ENCODE results near the gene CCDC141. TPM values are rescaled to one million over a fixed set of nuclear protein-coding genes. Genes with fewer than 3 reads are reported as not detected.
"Not testable (repeated sequence)": the region's sequence is repeated elsewhere in the genome, so short reads cannot be mapped to it uniquely, and the experiment has no call there.

CCDC141 gene
- total RNA-seq, 2 experiments from 2014 or later: 10.8 to 14.6 TPM

- Mint-ChIP-seq H3K4me1 (peaks cover 14% of the 10 kb centered on the region), H3K36me3 (ENCODE audit: low read depth) (peaks cover 5% of the 10 kb centered on the region), H3K9me3 (peaks cover 8% of the 10 kb centered on the region), H3K27ac (no peak overlapping the region), H3K4me3 (no peak overlapping the region), H3K27me3 (no peaks in the 10 kb centered on the region)
- POLR2A ChIA-PET: no interaction called here
- CTCF ChIA-PET: no interaction called here
- DNase-seq: no peak
Measured at GRCh38 chr2:178993788-178994187, 56.1 kb downstream of the CCDC141 start.

DNA sequence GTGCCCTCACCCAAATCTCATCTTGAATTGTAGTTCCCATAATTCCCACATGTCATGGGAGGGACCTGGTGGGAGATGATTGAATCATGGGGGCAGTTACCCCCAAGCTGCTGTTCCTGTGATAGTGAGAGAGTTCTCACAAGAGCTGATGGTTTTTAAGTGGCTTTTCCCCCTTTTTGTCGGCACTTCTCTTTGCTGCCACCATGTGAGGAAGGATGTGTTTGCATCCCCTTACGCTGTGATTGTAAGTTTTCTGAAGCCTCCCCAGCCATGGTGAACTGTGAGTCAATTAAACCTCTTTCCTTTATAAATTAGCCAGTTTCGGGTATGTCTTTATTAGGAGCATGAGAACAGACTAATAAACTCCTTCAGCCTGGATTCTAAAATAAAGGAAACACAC is 57.2 kb downstream of the CCDC141 start:
- H3K36me3 Mint-ChIP-seq (ENCODE audit: low read depth); DNase-seq; H3K27me3 Mint-ChIP-seq; H3K9me3 Mint-ChIP-seq; H3K27ac Mint-ChIP-seq; H3K4me3 Mint-ChIP-seq; CTCF ChIA-PET; POLR2A ChIA-PET: not testable (repeated sequence)
- peaks cover 10% of the 10 kb centered on the region for H3K4me1 Mint-ChIP-seq

DNA sequence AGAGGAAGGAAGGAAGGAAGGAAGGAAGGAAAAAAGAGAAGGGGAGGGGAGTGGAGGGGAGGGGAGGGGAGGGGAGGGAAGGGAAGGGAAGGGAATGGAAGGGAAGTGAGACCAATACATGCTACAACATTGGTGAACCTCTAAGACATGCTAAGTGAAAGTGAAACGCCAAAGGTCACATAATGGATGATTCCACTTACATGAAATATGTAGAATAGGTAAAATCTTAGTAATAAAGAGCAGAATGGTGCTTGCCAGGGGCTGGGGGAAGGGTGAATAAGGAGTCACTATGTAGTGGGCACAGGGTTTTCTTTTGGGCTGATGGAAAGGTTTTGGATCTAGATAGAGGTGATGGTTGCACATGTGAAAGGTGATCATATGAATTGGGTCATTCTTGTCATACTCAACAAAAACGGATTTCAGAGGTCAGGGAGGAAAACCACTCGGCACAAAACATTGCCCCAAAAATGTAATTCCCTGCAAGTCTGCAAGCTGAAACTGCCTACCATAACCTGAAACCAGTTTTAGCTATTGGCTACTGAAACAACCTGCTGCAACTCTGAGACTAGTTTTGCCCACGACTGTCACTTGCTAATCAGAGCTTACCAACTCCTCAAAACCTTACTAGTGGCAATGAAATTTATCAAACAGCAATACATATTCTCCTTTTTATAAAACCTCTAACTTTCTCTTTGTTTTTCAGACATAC is 59.2 kb downstream of the CCDC141 start:
- ChIA-PET CTCF (no interaction called here), POLR2A (no interaction called here)
- Mint-ChIP-seq H3K36me3 (ENCODE audit: low read depth) (peaks cover 5% of the 10 kb centered on the region), H3K4me3 (no peak overlapping the region), H3K9me3 (peaks cover 8% of the 10 kb centered on the region), H3K27ac (peak overlapping the region; percentile 43), H3K27me3 (no peaks in the 10 kb centered on the region), H3K4me1 (peaks cover 10% of the 10 kb centered on the region)
- no peak for DNase-seq

DNA sequence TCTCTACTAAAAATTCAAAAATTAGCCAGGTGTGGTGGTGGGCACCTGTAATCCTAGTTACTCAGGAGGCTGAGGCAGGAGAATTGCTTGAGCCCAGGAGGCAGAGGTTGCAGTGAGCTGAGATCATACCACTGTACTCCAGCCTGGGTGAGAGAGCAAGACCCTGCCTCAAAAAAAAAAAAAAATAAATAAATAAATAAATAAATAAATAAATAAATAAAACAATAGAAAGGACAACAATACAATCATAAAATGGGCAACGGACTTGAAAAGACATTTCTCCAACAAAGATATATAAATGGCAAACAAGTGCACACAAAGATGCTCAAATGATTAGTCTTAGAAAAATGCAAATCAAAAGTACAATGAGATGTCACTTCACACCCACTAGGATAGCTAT is 60.5 kb downstream of the CCDC141 start:
- H3K4me3 Mint-ChIP-seq; H3K36me3 Mint-ChIP-seq (ENCODE audit: low read depth); CTCF ChIA-PET; H3K27ac Mint-ChIP-seq; DNase-seq; H3K9me3 Mint-ChIP-seq; POLR2A ChIA-PET; H3K27me3 Mint-ChIP-seq: not testable (repeated sequence)
- peaks cover 10% of the 10 kb centered on the region for H3K4me1 Mint-ChIP-seq

DNA sequence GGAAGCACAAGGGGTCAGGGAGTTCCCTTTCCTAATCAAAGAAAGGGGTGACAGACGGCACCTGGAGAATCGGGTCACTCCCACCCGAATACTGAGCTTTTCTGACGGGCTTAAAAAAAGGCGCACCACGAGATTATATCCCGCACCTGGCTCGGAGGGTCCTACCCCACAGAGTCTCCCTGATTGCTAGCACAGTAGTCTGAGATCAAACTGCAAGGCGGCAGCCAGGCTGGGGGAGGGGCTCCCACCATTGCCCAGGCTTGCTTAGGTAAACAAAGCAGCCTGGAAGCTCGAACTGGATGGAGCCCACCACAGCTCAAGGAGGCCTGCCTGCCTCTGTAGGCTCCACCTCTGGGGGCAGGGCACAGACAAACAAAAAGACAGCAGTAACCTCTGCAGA is 67.3 kb downstream of the CCDC141 start:
- DNase-seq; H3K27ac Mint-ChIP-seq; H3K9me3 Mint-ChIP-seq; POLR2A ChIA-PET; H3K4me1 Mint-ChIP-seq; H3K4me3 Mint-ChIP-seq; CTCF ChIA-PET; H3K27me3 Mint-ChIP-seq; H3K36me3 Mint-ChIP-seq (ENCODE audit: low read depth): not testable (repeated sequence)

DNA sequence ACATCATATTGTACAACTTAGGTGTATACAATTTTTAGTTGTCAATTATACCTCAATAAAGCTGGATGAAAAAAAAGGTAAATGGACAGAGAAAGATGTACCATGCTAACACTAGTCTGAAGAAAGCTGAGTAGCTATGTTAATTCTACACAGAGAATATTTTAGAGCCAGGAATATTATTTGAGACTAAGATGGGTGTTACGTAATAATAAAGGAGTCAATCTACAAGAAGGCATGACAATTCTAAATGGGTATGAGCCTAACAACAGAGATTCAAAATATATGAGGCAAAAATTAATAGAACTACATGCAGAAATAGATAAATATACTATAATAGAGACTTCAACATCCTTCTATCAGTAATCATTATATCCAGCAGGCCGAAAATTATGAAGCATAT is 69.1 kb downstream of the CCDC141 start:
- Mint-ChIP-seq H3K27ac (no peak overlapping the region), H3K4me3 (no peak overlapping the region), H3K36me3 (ENCODE audit: low read depth) (no peaks in the 10 kb centered on the region), H3K4me1 (no peaks in the 10 kb centered on the region), H3K27me3 (no peaks in the 10 kb centered on the region), H3K9me3 (peaks cover 2% of the 10 kb centered on the region)
- DNase-seq: no peak
- ChIA-PET CTCF (no interaction called here), POLR2A (no interaction called here)

GRCh38 chr2:178978667-178979066 is 71.3 kb downstream of the CCDC141 start:
- no peak overlapping the region for H3K4me3 Mint-ChIP-seq
- no peaks in the 10 kb centered on the region for H3K36me3 Mint-ChIP-seq (ENCODE audit: low read depth)
- H3K4me1 Mint-ChIP-seq: no peaks in the 10 kb centered on the region
- CTCF ChIA-PET: no interaction called here
- DNase-seq: no peak
- POLR2A ChIA-PET: no interaction called here
- H3K27me3 Mint-ChIP-seq: no peaks in the 10 kb centered on the region
- H3K9me3 Mint-ChIP-seq: peaks cover 2% of the 10 kb centered on the region
- no peak overlapping the region for H3K27ac Mint-ChIP-seq

- ChIA-PET POLR2A (no interaction called here), CTCF (interaction anchor here (0.6 to 1.1 kb wide), 2 partner anchors 41 to 51 kb away, joined by 3 read pairs; no protein-coding TSS in a partner anchor)
- Mint-ChIP-seq H3K27me3 (no peaks in the 10 kb centered on the region), H3K27ac (no peak overlapping the region), H3K4me1 (no peaks in the 10 kb centered on the region), H3K9me3 (no peaks in the 10 kb centered on the region), H3K36me3 (ENCODE audit: low read depth) (no peaks in the 10 kb centered on the region), H3K4me3 (no peak overlapping the region)
- no peak for DNase-seq
Measured at GRCh38 chr2:178976351-178976750, 73.6 kb downstream of the CCDC141 start.

- no peak overlapping the region for H3K4me3 Mint-ChIP-seq
- H3K36me3 Mint-ChIP-seq (ENCODE audit: low read depth): no peaks in the 10 kb centered on the region
- DNase-seq: no peak
- no peak overlapping the region for H3K27ac Mint-ChIP-seq
- no peaks in the 10 kb centered on the region for H3K4me1 Mint-ChIP-seq
- CTCF ChIA-PET: interaction anchor here (0.6 kb wide), 2 partner anchors 44 to 294 kb away, joined by 3 to 7 read pairs; no protein-coding TSS in a partner anchor
- POLR2A ChIA-PET: no interaction called here
- H3K9me3 Mint-ChIP-seq: no peaks in the 10 kb centered on the region
- no peaks in the 10 kb centered on the region for H3K27me3 Mint-ChIP-seq
Measured at GRCh38 chr2:178962805-178963433, 87.0 kb downstream of the CCDC141 start.

DNA sequence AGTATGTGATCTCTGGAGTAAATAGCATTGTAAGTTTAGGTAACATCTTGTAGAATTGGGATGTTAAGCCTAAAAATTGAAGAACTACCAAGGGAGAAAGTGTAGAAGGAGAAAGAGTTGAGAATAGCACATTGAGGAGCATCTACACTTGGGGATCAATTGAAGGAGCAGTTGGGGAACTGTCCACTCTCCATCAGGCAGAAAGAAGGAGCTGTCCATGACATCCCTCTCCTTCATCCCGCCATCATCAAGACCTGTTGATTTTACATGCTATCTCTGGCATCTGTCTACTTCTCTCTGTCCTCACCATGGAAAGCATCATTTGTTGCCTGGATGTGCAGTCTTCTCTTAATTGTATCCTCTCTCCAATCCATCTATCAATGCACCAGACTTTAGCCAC is 87.8 kb downstream of the CCDC141 start:
- POLR2A ChIA-PET: no interaction called here
- no peak overlapping the region for H3K4me3 Mint-ChIP-seq
- CTCF ChIA-PET: no interaction called here
- H3K36me3 Mint-ChIP-seq (ENCODE audit: low read depth): no peaks in the 10 kb centered on the region
- H3K27me3 Mint-ChIP-seq: no peaks in the 10 kb centered on the region
- H3K27ac Mint-ChIP-seq: no peak overlapping the region
- no peaks in the 10 kb centered on the region for H3K4me1 Mint-ChIP-seq
- H3K9me3 Mint-ChIP-seq: no peaks in the 10 kb centered on the region
- DNase-seq: no peak

DNA sequence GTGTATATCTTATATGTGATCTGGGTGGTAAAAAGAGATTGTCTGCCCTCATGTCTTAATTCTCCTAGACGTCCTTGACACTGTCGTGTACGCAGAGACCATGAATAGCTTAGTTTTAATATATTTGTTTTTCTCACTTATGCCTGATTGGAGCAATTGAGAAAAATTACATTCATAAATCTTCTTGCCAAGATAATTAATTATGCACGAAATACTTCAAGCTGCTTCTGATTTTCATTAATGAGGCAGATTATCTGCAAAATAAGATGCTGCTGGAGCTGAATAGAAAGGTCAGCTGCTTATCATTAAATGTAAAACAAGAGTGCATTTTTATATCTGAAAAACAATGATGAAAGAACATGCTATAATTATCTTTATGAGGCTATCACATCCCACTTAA is 95.9 kb downstream of the CCDC141 start:
- no peak for DNase-seq
- Mint-ChIP-seq H3K4me3 (no peak overlapping the region), H3K27ac (no peak overlapping the region), H3K27me3 (no peaks in the 10 kb centered on the region), H3K9me3 (no peaks in the 10 kb centered on the region), H3K36me3 (ENCODE audit: low read depth) (no peaks in the 10 kb centered on the region), H3K4me1 (peaks cover 3% of the 10 kb centered on the region)
- CTCF ChIA-PET: interaction anchor here (0.6 to 0.9 kb wide), 3 partner anchors 29 to 1004 kb away, joined by 3 to 6 read pairs (median 5); no protein-coding TSS in a partner anchor
- POLR2A ChIA-PET: no interaction called here

GRCh38 chr2:178951266-178952006 is 98.5 kb downstream of the CCDC141 start:
- Mint-ChIP-seq H3K4me3 (no peak overlapping the region), H3K36me3 (ENCODE audit: low read depth) (no peaks in the 10 kb centered on the region), H3K4me1 (peaks cover 3% of the 10 kb centered on the region), H3K27ac (no peak overlapping the region), H3K9me3 (no peaks in the 10 kb centered on the region), H3K27me3 (no peaks in the 10 kb centered on the region)
- ChIA-PET CTCF (no interaction called here), POLR2A (no interaction called here)
- no peak for DNase-seq

GRCh38 chr2:178949584-178949983 is 100.4 kb downstream of the CCDC141 start:
- Mint-ChIP-seq H3K4me3 (no peak overlapping the region), H3K4me1 (peaks cover 3% of the 10 kb centered on the region), H3K27ac (no peak overlapping the region), H3K36me3 (ENCODE audit: low read depth) (no peaks in the 10 kb centered on the region), H3K9me3 (no peaks in the 10 kb centered on the region), H3K27me3 (no peaks in the 10 kb centered on the region)
- POLR2A ChIA-PET: no interaction called here
- CTCF ChIA-PET: interaction anchor here (1.0 kb wide), 1 partner anchor 10 kb away, joined by 3 read pairs; no protein-coding TSS in a partner anchor
- DNase-seq: no peak

Measured in activated CD4-positive, alpha-beta T cell treated with anti-CD3 and anti-CD28 coated beads, Interleukin-2, amount 10 ng/mL, durations not matched to agents 7 days and 5 days (primary cell).